ENCODE results near the gene PPP1R1B.

The PPP1R1B gene

DNA sequence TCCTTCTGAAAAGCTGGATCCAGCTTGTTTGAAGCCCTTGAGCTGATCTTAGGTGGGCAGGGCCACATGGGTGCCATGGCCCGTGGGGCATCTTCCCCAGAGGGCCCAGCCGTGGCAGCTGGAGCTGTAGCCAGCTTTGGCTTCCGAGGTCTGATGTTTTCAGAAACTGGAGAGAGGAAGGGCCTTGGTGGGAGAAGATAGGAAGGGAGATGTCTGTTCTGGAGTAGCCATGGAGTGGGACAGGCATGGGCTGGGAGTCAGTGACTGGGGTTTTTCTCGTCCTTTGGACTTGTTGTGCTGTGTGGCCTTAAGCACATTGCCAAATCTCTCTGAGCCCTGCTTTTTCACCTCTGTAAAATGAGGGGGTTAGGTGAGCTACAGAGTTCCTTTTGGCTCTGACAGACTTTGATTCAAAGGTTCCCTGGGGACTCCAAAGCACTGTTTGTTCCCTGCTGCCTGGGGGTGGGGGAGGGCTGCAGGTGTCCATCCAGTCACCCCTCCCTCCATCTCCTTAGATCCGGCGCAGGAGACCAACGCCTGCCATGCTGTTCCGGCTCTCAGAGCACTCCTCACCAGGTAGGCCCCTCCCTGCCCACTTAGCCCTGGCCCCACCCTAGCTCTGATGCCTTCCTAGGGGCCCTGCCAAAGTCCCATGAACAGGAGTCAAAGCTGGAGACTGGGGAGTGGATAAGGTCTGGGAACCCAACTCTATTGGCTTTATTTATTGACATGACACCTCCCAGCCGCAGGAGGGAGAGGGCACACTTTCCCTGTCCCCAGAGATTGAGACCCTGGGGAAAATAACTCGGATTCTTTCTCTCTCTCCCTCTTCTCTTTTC, 2.1 kb downstream of the PPP1R1B start:
- Mint-ChIP-seq H3K4me3 (no peak overlapping the region), H3K9me3 (no peaks in the 10 kb centered on the region), H3K36me3 (ENCODE audit: low read depth) (no peaks in the 10 kb centered on the region), H3K27ac (no peak overlapping the region), H3K27me3 (peaks cover 69% of the 10 kb centered on the region), H3K4me1 (ENCODE audit: low read depth) (peaks cover 31% of the 10 kb centered on the region)
- intact Hi-C loops (cut with micrococcal nuclease), result no loop called here

DNA sequence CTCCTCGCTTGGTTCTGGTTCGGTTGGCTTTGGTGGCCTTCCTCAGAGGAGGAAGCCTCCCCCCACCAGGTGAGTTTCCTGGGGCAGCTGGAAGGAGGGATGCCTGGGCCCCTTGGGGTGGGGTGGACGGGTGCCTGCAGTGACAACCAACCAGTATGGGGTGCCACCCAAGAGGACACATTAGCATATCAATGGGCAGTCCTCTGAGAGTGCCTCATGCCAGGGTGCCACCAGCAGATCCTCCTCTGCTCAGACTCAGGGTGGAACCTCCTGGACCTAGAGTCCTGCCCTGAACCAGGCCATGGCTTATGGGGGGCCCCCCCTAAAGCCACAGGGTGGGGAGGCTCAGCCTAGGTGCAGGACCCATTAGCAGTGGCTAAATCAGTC, 2.7 kb downstream of the PPP1R1B start:
- Mint-ChIP-seq H3K36me3 (ENCODE audit: low read depth) (no peaks in the 10 kb centered on the region), H3K9me3 (no peaks in the 10 kb centered on the region), H3K27ac (no peak overlapping the region), H3K4me3 (no peak overlapping the region), H3K27me3 (peaks cover 65% of the 10 kb centered on the region), H3K4me1 (ENCODE audit: low read depth) (peaks cover 37% of the 10 kb centered on the region)
- intact Hi-C loops (cut with micrococcal nuclease), result no loop called here

DNA sequence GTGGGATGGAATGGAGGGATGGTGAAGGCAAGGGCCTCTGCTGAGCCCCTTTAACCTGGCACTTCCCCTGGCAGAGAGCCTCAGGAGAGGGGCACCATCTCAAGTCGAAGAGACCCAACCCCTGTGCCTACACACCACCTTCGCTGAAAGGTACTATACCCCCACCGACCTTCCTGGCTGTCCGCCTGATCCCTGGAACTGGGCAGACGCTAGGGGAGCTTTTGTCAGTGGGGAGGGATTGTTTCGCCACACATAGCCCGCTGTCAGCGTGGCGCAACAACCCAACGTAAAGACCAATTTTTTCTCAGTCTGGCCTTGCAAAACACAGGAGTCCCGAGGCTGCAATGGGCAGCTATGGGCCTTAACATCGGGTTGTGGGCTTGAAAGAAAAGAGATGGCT, 3.1 kb downstream of the PPP1R1B start:
- peaks cover 40% of the 10 kb centered on the region for H3K4me1 Mint-ChIP-seq (ENCODE audit: low read depth)
- H3K36me3 Mint-ChIP-seq (ENCODE audit: low read depth), result no peaks in the 10 kb centered on the region
- no peak overlapping the region for H3K4me3 Mint-ChIP-seq
- H3K9me3 Mint-ChIP-seq, result no peaks in the 10 kb centered on the region
- peaks cover 61% of the 10 kb centered on the region for H3K27me3 Mint-ChIP-seq
- intact Hi-C loops (cut with micrococcal nuclease), result no loop called here
- H3K27ac Mint-ChIP-seq, result no peak overlapping the region

DNA sequence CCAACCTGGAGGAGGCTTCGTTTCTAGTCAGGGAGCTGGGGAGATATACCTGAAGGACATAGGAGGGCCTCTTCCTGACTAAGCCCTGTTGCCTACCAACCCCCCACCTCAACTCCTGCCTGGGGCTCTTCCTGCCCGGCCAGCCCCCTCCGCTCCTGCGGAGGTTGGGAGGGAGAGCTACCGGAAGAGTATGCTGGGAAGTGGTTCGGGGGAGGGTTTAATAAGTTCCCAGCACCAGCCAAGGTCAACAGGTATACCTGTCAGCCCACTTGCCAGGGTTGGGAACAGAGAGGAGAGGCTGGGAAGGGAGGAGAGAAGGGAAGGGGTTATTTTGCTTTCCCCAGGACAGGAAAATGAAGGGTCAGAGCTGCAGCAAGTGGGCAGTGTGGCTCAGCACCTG, 4.7 kb downstream of the PPP1R1B start:
- no peaks in the 10 kb centered on the region for H3K36me3 Mint-ChIP-seq (ENCODE audit: low read depth)
- peak overlapping the region; percentile 12 for H3K27ac Mint-ChIP-seq
- H3K9me3 Mint-ChIP-seq, result no peaks in the 10 kb centered on the region
- peaks cover 51% of the 10 kb centered on the region for H3K4me1 Mint-ChIP-seq (ENCODE audit: low read depth)
- no peak overlapping the region for H3K4me3 Mint-ChIP-seq
- intact Hi-C loops (cut with micrococcal nuclease), result no loop called here
- peaks cover 46% of the 10 kb centered on the region for H3K27me3 Mint-ChIP-seq

DNA sequence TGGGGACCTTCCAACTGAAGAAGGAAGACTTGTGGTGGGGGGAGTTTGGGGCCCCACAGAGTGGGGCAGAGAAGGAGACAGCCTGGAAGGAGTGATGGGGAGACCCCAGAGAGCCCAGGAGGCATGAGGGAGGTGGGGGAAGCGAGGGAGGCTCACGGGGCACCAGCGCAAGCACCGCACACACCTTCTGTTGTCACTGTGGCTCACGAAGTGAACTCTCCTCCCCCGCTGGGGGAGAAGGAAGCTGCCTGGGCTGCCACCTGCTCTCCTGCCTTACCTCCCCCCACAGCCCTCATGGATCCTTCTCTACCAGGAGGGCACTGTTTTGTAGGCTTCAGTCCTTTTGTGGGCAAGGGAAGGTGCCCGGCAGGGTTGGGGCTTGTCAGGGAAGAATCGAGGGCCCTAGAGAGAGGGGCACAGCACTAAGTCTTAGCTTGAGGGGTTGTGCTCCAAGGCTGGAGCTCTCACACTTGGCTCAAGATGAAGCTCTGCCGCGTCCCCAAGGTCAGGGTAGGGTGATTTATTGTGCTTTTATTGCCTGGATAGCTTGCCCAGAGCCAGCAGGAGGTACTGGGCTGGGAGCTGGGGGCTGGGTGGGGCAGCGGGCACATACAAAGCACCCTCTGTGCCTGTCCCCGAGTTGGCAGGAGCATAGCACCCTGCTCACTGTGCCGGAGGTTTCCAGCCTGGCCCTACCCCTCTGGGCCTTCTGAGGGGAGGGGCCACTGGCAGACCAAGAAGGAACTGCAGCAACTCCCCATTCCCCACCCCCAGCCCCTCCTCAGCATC, 5.6 kb downstream of the PPP1R1B start:
- H3K4me3 Mint-ChIP-seq, result no peak overlapping the region
- H3K27ac Mint-ChIP-seq, result peak overlapping the region; percentile 42
- peaks cover 50% of the 10 kb centered on the region for H3K4me1 Mint-ChIP-seq (ENCODE audit: low read depth)
- H3K36me3 Mint-ChIP-seq (ENCODE audit: low read depth), result peaks cover 4% of the 10 kb centered on the region
- intact Hi-C loops (cut with micrococcal nuclease), result no loop called here
- peaks cover 41% of the 10 kb centered on the region for H3K27me3 Mint-ChIP-seq
- no peaks in the 10 kb centered on the region for H3K9me3 Mint-ChIP-seq

DNA sequence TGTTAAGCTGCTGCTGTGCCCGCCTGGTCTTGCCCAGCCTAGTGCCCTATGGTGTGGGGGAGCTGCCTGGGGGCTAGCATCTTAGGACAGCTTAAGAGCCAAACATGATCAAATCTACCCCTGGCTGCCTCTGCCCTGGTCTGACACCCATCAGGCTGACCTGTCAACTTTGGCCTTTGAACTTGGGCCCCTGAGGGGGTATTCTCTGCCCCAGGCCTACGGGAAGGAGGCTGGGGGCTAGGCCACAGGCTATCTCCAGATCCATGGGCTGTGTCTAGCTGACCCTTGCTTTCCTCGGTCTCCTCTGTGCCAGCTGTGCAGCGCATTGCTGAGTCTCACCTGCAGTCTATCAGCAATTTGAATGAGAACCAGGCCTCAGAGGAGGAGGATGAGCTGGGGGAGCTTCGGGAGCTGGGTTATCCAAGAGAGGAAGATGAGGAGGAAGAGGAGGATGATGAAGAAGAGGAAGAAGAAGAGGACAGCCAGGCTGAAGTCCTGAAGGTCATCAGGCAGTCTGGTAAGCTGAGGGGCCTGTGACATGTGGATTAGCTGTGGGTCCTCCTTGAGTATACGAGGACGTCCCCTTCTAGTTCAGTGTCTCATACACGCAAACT, 6.9 kb downstream of the PPP1R1B start:
- intact Hi-C loops (cut with micrococcal nuclease), result no loop called here
- Mint-ChIP-seq H3K36me3 (ENCODE audit: low read depth) (peaks cover 17% of the 10 kb centered on the region), H3K27me3 (peaks cover 31% of the 10 kb centered on the region), H3K4me3 (no peak overlapping the region), H3K4me1 (ENCODE audit: low read depth) (peaks cover 63% of the 10 kb centered on the region), H3K9me3 (no peaks in the 10 kb centered on the region), H3K27ac (no peak overlapping the region)

DNA sequence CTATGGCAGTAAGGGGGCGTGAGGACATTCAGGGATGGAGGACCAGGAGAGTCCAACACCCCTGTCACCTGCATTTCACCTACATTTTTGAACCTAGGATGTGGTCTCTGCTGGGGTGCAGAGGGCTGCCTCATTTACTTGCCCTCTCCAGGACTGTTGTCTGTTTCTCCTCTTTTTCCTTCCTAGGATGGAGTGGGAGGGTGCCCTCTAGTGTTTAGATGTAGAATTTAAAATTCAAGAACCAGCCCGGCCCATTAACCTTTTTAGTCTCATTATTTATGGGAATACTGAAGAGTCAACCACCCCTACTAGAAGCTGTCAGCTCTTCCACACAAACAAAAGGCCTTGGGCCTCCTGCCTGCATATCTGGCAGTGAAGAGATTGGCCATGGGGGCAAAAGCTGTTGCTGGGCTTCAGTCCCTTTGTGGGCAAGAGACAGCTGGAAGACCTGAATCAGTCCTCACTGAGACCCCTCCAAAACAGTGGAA, 7.7 kb downstream of the PPP1R1B start:
- peaks cover 68% of the 10 kb centered on the region for H3K4me1 Mint-ChIP-seq (ENCODE audit: low read depth)
- peaks cover 17% of the 10 kb centered on the region for H3K36me3 Mint-ChIP-seq (ENCODE audit: low read depth)
- H3K4me3 Mint-ChIP-seq, result no peak overlapping the region
- intact Hi-C loops (cut with micrococcal nuclease), result no loop called here
- H3K9me3 Mint-ChIP-seq, result no peaks in the 10 kb centered on the region
- H3K27me3 Mint-ChIP-seq, result peaks cover 25% of the 10 kb centered on the region
- H3K27ac Mint-ChIP-seq, result no peak overlapping the region

DNA sequence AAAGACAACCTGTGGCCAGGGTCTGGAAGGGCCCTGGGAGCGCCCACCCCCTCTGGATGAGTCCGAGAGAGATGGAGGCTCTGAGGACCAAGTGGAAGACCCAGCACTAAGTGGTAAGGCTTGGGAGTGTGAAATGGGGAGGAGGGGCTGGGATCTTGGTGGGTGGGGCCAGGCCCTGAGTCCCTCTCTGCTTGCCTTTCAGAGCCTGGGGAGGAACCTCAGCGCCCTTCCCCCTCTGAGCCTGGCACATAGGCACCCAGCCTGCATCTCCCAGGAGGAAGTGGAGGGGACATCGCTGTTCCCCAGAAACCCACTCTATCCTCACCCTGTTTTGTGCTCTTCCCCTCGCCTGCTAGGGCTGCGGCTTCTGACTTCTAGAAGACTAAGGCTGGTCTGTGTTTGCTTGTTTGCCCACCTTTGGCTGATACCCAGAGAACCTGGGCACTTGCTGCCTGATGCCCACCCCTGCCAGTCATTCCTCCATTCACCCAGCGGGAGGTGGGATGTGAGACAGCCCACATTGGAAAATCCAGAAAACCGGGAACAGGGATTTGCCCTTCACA, 8.9 kb downstream of the PPP1R1B start:
- intact Hi-C loops (cut with micrococcal nuclease), result loop anchor here (2.0 kb wide), 1 partner anchor 13 kb away; no protein-coding TSS in a partner anchor
- Mint-ChIP-seq H3K36me3 (ENCODE audit: low read depth) (peaks cover 17% of the 10 kb centered on the region), H3K27me3 (peaks cover 21% of the 10 kb centered on the region), H3K9me3 (no peaks in the 10 kb centered on the region), H3K4me3 (peak overlapping the region; percentile 94), H3K27ac (peak overlapping the region; percentile 79), H3K4me1 (ENCODE audit: low read depth) (peaks cover 70% of the 10 kb centered on the region)

DNA sequence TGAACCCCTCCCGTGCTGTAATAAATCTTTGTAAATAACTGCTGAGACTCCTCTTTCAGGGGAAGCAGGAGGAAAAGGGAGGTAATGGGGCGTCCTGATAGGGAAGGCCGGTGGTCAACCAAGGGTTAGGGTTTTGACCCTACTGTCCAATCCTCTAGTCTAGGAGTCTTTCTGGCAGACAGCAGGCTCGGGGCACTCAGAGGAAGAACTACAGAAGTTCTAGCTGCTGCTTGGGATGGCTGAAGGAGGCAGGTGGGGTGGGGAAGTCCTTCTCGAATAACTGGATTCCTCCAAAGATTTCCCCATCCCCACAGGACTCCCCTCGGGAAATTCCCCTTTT, 9.8 kb downstream of the PPP1R1B start:
- H3K9me3 Mint-ChIP-seq, result no peaks in the 10 kb centered on the region
- peaks cover 79% of the 10 kb centered on the region for H3K4me1 Mint-ChIP-seq (ENCODE audit: low read depth)

DNA sequence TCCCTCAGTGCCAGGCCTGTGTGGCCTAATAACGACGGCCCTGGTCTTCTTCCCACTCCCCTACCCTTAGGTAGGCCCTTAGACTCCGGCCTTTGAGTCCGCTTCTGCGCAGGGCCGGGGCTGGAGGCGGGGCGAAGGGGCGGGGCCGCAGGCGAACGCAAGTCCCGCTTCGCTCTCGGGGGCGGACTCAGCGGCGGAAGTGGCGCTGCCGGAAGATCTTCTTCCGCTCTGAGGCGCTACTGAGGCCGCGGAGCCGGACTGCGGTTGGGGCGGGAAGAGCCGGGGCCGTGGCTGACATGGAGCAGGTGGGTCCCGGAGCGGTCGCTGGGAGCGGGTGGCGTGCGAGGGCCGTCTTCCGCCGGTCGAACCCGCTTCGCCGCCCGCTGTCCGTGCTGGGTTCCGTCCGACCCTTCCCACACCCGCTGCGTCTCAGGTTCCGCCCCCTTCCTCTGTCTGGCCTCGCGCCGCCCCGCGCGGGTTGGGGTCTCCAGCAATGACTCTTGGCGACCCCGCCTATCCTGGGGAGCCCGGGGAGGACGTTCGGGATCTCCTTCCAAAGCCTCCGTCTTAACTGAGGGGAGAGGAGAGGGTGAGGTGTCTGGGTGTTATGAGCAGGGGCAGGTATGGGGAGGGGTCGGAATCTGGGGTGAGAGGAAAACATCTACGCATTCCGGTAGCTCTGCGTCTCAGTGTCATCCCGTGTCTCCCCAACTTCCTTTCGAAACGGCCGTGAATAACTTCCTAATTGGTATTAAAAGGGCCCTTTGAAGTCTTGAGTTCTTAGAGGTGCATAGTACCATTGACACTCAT, 10.4 kb downstream of the PPP1R1B start, which contains the start of gene STARD3:
TSS of gene STARD3 (plus strand) at position 218 of the 810 bp plus-strand sequence. CDS start 16,388 bp downstream, outside the sequence.
- Mint-ChIP-seq H3K4me3 (peak within 1 kb of the TSS; percentile 94), H3K4me1 (ENCODE audit: low read depth) (peaks cover 85% of the 10 kb centered on the region), H3K27me3 (peaks cover 8% of the 10 kb centered on the region), H3K36me3 (ENCODE audit: low read depth) (peaks cover 17% of the 10 kb centered on the region), H3K27ac (peak within 1 kb of the TSS; percentile 79), H3K9me3 (no peaks in the 10 kb centered on the region)
- intact Hi-C loops (cut with micrococcal nuclease), result loop anchor here (2.0 kb wide), 1 partner anchor 14 kb away; no protein-coding TSS in a partner anchor

More for the DNA sequence above, 9.8 kb downstream of the PPP1R1B start:
- Mint-ChIP-seq H3K27ac (peak overlapping the region; percentile 79), H3K27me3 (peaks cover 13% of the 10 kb centered on the region), H3K36me3 (ENCODE audit: low read depth) (peaks cover 17% of the 10 kb centered on the region), H3K4me3 (peak overlapping the region; percentile 94)
- intact Hi-C loops (cut with micrococcal nuclease), result loop anchor here (2.0 kb wide), 1 partner anchor 14 kb away; no protein-coding TSS in a partner anchor

DNA sequence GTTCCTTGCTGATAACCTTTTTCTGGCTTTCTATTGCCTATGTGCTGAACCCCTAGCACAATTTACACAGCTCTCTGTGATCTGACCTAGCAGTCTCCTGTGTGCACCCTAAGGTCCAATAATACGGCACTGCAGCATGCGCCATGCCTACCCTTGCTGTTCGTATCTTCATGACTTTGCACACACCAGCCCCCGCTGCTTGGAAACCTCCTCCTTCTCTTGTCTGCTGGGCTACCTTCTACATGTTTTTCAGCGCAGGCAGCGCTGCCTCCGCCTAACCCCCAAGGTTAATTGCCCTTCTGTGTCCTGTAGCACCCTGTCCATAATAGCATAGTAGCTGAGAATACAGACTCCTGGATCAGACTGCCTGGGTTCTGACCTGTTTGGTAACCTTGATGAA, 11.6 kb downstream of the PPP1R1B start:
- H3K4me3 Mint-ChIP-seq, result peak overlapping the region; percentile 94
- H3K27me3 Mint-ChIP-seq, result peaks cover 1% of the 10 kb centered on the region
- intact Hi-C loops (cut with micrococcal nuclease), result no loop called here
- no peaks in the 10 kb centered on the region for H3K9me3 Mint-ChIP-seq
- peak overlapping the region; percentile 79 for H3K27ac Mint-ChIP-seq
- peaks cover 17% of the 10 kb centered on the region for H3K36me3 Mint-ChIP-seq (ENCODE audit: low read depth)
- H3K4me1 Mint-ChIP-seq (ENCODE audit: low read depth), result peaks cover 91% of the 10 kb centered on the region

DNA sequence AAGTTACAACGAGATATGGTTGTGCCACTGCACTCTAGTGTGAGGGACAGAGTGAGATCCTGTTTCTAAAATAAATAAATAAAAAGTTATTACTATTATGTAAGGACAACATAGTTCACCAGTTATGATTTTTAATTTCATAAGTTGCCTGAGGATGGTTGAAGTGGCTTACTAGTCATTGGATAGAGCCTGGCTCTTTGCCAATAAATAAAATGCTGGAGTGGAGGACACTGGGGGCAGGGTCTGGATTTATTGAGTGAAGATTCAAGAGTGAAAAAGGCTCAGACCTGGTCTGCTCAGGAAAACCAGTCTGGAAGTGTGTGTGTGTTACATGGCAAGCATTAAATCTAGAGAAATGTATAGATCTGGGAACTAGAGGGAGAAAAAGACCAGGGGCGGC, 12.3 kb downstream of the PPP1R1B start:
- intact Hi-C loops (cut with micrococcal nuclease), result no loop called here
- Mint-ChIP-seq H3K9me3 (no peaks in the 10 kb centered on the region), H3K27me3 (no peaks in the 10 kb centered on the region), H3K27ac (peak overlapping the region; percentile 37), H3K36me3 (ENCODE audit: low read depth) (peaks cover 17% of the 10 kb centered on the region), H3K4me3 (peak overlapping the region; percentile 10), H3K4me1 (ENCODE audit: low read depth) (peaks cover 93% of the 10 kb centered on the region)
